HG03457 (cell line): ENCODE measurements around the gene UNC13B.

Experiments
- ATAC-seq: cut with Tn5 transposase; IDR thresholded peaks from one replicate; pipeline ENCODE4 v1.9.1; 2021; ENCODE audit warnings: moderate number of reproducible peaks; ENCODE audit not compliant: unreplicated experiment

Gene UNC13B

DNA sequence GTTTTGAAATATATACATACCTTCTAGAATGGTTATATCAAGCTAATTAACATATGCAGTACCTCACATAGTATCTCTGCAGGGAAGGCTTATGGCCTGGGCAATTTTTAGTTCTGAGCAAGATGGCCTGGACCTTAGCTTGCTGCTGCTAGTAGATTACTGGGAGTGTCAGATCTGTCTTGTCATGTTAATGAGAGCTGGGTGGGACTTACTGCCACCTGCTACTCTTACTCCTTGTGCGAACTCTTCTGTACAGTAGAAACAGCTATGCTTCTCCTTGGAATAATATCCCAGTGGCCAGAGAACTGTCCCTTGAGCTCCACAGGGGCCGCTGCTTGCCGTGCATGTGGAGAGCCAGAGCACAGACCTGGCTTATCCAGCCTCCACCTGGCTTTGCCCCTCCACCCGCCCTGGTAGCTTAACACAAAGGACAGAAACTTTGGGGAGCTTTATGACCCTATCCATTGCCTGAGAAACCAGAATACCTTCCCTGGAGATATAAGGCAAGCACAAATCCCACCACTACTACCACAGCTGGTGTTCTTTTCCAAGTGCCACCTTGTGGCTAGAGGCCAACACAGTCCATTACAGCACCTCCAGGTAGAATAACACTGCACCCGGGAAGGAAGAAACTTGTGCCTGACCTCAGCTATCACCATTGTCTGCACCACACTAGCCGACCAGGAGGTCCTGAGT, 253.7 kb downstream of the UNC13B start:
- no peak for ATAC-seq

DNA sequence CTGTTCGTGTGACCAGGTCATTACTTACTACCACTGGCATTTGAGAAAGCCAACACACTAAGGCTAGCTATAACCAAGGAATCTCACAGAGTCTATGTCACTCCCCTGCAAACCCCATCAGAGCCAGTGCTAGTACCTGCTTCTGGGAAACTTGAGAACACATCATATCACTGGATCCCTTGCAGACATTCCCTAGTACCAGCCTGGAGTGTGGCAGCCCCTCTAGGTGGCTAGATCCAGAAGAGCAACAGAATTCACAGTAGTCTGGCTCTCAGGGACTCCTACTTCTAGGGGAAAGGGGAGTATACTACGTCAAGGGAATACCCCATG, 254.3 kb downstream of the UNC13B start:
- no peak for ATAC-seq

GRCh38 chr9:35422346-35422745, 260.5 kb downstream of the UNC13B start:
- ATAC-seq = no peak

DNA sequence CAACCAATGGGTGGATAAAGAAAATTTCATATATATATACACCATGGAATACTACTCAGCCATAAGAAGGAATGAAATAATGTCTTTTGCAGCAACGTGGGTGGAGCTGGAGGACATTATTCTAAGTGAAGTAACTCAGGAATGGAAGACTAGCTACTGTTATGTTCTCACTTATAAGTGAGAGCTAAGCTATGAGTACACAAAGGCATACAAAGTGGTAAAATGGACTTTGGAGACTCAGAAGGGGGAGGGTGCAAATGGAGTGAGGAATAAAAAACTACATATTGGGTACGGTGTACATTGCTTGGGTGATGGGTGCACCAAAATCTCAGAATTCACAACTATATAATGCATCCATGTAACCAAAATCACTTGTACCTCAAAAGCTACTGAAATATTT, 260.9 kb downstream of the UNC13B start:
- ATAC-seq = no peak

DNA sequence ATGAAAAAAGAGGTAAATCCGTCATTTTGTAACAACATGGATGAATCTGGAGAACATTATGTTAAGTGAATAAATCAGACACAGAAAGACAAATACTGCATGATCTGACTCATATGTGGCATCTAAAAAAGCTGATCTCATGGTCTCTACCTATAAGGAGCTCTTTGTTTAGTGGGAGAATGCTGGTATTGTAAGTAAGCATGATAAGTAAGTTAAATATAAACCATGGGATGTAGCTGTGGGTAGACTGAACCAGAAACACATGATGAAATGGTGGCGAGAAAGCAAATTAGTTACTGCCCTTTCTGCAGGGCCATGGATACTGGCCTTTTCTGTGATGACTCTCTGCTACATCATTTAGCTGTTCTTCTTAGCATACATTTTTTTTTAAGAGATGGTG, 261.7 kb downstream of the UNC13B start:
- no peak for ATAC-seq

DNA sequence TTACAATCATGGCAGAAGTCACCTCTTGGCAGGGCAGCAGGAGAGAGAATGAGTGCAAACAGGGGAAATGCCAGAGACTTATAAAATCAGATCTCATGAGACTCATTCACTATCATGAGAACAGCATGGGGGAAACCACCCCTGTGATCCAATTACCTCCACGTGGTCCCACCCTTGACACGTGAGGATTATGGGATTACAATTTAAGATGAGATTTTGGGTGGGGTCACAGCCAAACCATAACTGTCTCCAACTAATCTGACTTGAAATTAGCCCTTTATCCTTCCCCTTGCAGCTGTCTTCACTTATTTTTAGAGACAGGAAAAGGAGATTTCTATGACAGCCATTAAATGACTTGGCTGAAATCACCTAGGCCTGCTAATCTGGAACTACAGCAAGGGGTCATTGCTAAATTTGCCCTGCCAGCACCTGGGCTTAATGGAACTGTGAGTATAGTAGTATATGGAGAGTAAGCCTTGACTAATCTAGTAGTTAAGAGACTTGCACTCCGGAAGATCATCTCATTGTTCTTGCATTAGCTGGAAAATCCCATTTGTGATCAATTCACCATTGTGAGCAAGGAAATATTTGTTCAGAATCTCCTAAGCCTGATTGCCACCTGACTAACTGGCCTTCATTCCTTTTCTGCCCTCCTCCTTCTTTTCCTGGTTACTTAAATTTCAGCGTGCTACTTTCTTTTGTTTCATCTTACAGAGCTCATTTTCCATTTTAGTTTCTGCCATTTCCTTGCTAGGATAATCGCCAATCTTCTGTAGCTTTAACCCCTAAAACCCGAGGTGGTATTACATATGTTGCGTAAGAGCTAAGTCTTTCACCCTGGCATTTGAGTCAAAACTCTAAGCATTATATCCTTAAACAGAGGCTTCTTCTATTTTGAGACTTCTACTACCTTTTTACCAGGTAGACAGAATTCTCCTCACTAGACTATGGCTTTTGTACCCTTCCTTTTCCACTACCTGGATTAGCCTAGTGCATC, 262.8 kb downstream of the UNC13B start:
- no peak for ATAC-seq

DNA sequence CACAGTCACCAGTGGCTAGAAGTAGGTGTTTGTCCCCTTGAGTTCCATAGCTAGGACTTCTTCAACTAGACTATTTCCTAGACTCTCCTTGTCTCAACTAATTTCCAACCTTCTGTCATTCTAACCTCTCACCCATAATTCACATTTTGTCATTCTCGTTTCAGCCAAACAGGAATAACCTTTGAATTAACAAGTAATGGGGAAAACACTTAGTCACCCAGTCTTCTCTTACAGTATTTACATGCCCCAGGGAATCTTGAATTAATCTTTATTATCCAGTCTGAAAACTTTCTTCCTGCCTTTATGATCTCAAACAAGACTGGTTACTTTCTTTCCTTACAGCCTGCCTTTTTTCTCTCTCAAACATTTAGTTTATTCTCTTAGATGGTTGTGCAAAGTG, 264.8 kb downstream of the UNC13B start:
- no peak for ATAC-seq

- no peak for ATAC-seq
These were observed 269.7 kb downstream of the UNC13B start for GRCh38 chr9:35431467-35431866.

DNA sequence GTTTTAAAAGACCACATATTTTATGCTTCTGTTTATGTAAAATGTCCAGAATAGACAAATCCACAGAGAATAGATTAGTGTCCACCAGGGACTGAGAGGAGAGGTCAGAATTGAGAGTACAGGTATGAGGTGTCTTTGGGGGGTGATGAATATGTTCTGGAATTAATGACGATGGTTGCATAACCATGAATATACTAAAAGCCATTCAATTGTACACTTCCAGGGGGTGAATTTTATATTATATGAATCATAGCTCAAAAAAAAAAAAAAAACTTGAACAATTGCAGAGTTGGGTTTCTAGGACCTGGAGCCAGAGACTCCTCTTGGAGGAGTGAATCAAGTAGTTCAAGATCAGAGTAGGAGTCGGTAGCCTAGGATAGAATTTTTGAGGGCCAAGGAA, 270.3 kb downstream of the UNC13B start:
- no peak for ATAC-seq

- no peak for ATAC-seq
These were observed 275.1 kb downstream of the UNC13B start for GRCh38 chr9:35436933-35437332.

DNA sequence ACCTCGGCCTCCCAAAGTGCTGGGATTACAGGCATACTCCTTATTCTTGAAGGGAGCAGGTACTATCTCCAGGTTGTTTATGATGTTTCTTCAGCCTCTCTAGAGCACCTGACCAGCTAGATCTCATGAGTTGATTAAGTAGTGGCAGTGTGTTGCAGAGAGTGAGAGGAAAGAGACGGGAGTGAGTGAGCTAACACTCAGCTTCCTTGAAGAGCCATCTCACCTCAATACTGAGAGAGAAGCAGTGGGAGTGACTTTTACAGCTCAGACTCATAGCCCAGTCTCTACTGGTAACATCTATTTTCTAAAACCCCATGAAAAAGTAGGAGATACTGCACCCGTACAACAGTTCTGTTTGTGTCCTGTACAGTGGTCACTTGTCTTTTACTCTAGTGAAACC, 284.2 kb downstream of the UNC13B start:
- ATAC-seq = no peak

DNA sequence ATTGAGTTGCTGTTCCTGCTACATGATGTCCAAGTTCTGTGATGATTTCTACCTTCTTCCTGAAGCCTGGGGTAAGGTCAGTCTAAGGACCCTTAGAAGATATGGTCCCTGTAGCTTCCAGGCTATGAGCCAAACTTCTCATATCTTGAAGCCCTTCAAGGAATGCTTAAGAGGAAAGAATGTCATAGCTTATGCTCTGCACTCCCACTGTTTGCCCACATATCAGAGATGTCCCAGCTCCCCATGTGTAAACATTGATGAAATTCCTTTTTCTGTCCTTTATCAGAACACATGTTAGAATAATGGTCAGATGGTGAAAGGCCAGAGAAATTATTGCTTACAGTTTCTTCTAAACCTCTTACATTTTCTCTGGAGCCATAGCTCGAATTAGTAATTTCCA, 286.7 kb downstream of the UNC13B start:
- no peak for ATAC-seq

DNA sequence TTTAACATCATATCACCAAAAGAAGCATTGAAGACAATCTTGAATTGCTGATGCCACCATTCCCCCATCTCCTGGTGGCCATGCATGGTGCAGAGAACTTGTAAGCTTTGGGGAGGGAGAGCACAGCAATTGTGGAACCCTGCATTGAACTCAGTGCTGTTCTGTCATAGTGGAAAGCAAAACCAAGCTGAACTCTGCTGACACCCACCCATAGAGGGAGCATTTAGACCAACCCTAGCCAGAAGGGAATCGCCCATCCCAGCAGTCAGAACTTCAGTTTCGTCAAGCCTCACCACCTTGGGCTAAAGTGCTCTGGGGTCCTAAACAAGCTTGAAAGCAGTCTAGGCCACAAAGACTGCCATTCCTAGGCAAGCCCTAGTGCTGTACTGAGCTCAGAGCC, 290.7 kb downstream of the UNC13B start:
- ATAC-seq = no peak

GRCh38 chr9:35453786-35454185, 292.0 kb downstream of the UNC13B start:
- no peak for ATAC-seq
